Lower leg skin (tissue), 3 donors: ENCODE data around the gene TIMM17B.

Experiments
- POLR2A ChIP-seq, 2 donors: fragments of 450-650 bp; IDR thresholded peaks; one replicate each; pipeline ENCODE4 v1.6.1; 2016 to 2017; ENCODE audit warnings: antibody characterized with exemption in 2 of 2, mild to moderate bottlenecking in 1 of 2, moderate library complexity in 1 of 2
- TF ChIP-seq, protein P1 (sequence below), 3 donors: fragments of 450-650 bp; IDR thresholded peaks; one replicate each; pipeline ENCODE4 v1.5.1; 2016; ENCODE audit warnings: antibody characterized with exemption in 3 of 3, mild to moderate bottlenecking in 3 of 3, moderate library complexity in 2 of 3

DNA sequence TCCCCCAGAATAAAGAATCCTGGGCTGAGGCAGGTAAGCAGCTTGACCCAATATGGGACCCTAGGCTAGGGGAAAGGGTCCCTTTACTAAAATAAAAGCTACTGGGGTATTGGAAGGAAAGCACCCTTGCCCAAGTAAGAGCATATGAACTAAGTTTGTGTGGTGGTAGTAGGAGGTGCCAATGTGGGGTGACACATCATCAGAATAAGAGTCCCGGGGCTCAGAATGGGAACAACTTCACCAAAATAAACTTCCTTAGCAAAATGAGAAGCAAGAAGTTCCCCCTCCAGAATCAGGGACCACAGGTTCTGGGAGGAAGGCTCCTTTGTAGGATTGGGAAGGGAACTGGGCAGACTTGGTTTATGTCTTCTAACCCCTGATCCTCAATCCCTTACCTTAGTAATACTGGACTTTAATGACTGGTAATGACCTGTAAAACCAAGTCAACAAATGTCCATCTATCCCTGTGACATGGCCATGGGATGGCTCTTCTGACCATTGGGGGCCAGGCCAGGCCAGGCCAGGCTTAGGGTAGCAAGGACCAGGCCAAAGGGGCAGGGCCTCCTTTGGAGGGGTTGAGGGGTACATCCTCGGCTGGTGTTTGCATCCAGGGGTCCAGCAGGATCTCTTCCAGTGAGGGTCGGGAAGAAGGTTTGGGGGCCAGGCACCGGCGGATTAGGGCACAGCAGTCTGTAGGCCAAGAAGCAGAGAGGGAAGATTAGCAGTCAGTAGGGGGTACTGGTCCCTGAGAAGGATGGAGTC lies 16.2 kb upstream of the TIMM17B start:
- TF ChIP-seq, protein P1, sequence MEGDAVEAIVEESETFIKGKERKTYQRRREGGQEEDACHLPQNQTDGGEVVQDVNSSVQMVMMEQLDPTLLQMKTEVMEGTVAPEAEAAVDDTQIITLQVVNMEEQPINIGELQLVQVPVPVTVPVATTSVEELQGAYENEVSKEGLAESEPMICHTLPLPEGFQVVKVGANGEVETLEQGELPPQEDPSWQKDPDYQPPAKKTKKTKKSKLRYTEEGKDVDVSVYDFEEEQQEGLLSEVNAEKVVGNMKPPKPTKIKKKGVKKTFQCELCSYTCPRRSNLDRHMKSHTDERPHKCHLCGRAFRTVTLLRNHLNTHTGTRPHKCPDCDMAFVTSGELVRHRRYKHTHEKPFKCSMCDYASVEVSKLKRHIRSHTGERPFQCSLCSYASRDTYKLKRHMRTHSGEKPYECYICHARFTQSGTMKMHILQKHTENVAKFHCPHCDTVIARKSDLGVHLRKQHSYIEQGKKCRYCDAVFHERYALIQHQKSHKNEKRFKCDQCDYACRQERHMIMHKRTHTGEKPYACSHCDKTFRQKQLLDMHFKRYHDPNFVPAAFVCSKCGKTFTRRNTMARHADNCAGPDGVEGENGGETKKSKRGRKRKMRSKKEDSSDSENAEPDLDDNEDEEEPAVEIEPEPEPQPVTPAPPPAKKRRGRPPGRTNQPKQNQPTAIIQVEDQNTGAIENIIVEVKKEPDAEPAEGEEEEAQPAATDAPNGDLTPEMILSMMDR (IDR thresholded peaks at IDR 0.05) = no peak
- TF ChIP-seq POLR2A (IDR thresholded peaks at IDR 0.05) = no peak
